ENCODE results near the gene CFAP46. TPM values are rescaled to one million over a fixed set of nuclear protein-coding genes. Genes with fewer than 3 reads are reported as not detected.

Gene CFAP46
- total and polyA plus RNA-seq, 4 donors = 0.33 to 0.59 (median 0.42) TPM

GRCh38 chr10:132820056-132820455 lies 122.3 kb downstream of the CFAP46 start:
- WGBS = 91% methylated on average over 13 of the region's 13 CpGs
- Histone ChIP-seq H3K36me3 (ENCODE audit: control insufficient read depth in 4 of 4, insufficient read depth in 3 of 4, low read depth in 1 of 4, low read length in 3 of 4) (no peaks in the 10 kb centered on the region), H3K27me3 (ENCODE audit: control insufficient read depth in 4 of 4, insufficient read depth in 4 of 4, low read length in 3 of 4) (no peaks in the 10 kb centered on the region), H3K9me3 (ENCODE audit: control insufficient read depth in 4 of 4, low read length in 3 of 4) (peaks cover 0 to 4% (median 0%) of the 10 kb centered on the region in 4 donors), H3K27ac (ENCODE audit: low read depth in 1 of 2, low read length in 2 of 2) (no peak overlapping the region), H3K4me3 (ENCODE audit: low read depth in 1 of 3, low read length in 3 of 3) (no peak overlapping the region), H3K4me1 (ENCODE audit: control insufficient read depth in 4 of 4, insufficient read depth in 4 of 4, low read length in 3 of 4) (no peaks in the 10 kb centered on the region), H3K9ac (ENCODE audit: low read depth in 1 of 2, low read length in 2 of 2) (no peak overlapping the region)
- no peak for DNase-seq (ENCODE audit: low spot score)
- TF ChIP-seq RAD21 (IDR thresholded peaks at IDR 0.05) = no peak
- no peak for TF ChIP-seq YY1 (IDR thresholded peaks at IDR 0.05)
- TF ChIP-seq REST (IDR thresholded peaks at IDR 0.05) = no peak
- TF ChIP-seq HNF4A (conservative IDR thresholded peaks at IDR 0.05) = no peak
- TF ChIP-seq MAX (IDR thresholded peaks at IDR 0.05) = no peak
- TF ChIP-seq SP1 (IDR thresholded peaks at IDR 0.05) = no peak
- no peak for TF ChIP-seq GABPA (IDR thresholded peaks at IDR 0.05 in 1 of 2, conservative IDR thresholded peaks at IDR 0.05 in 1 of 2)
- no peak for TF ChIP-seq NR2F2 (IDR thresholded peaks at IDR 0.05)
- TF ChIP-seq ZBTB33 (IDR thresholded peaks at IDR 0.05) = no peak
- TF ChIP-seq JUND (IDR thresholded peaks at IDR 0.05) = no peak
- TF ChIP-seq RXRA (IDR thresholded peaks at IDR 0.05) = no peak
- no peak for TF ChIP-seq ATF3 (IDR thresholded peaks at IDR 0.05)
- no peak for TF ChIP-seq EGR1 (IDR thresholded peaks at IDR 0.05; ENCODE audit: low read depth in 2 of 2)
- TF ChIP-seq HNF4G (IDR thresholded peaks at IDR 0.05) = no peak
- TF ChIP-seq FOXA2 (IDR thresholded peaks at IDR 0.05) = no peak
- no peak for TF ChIP-seq TAF1 (conservative IDR thresholded peaks at IDR 0.05)
- no peak for TF ChIP-seq CTCF (IDR thresholded peaks at IDR 0.05; ENCODE audit: low read depth, low read length, missing input control)

Measured in liver (tissue), 9 donors.